HG02981 (cell line): Measurements from ENCODE around the gene A2M.

Experiments
- ATAC-seq: cut with Tn5 transposase; IDR thresholded peaks from one replicate; pipeline ENCODE4 v1.9.1; 2021; ENCODE audit warnings: mild to moderate bottlenecking, moderate library complexity; ENCODE audit not compliant: unreplicated experiment

The A2M gene

GRCh38 chr12:9074484-9075137 lies 41.1 kb downstream of the A2M start:
- ATAC-seq = no peak

GRCh38 chr12:9073076-9073475 lies 42.6 kb downstream of the A2M start:
- no peak for ATAC-seq

GRCh38 chr12:9072481-9073038 lies 43.2 kb downstream of the A2M start:
- ATAC-seq = no peak

GRCh38 chr12:9071969-9072368 lies 43.8 kb downstream of the A2M start:
- no peak for ATAC-seq

GRCh38 chr12:9071518-9071917 lies 44.2 kb downstream of the A2M start:
- ATAC-seq = no peak

GRCh38 chr12:9070351-9070750 lies 45.4 kb downstream of the A2M start:
- no peak for ATAC-seq

- ATAC-seq = no peak
These were observed 47.1 kb downstream of the A2M start for GRCh38 chr12:9068600-9068999.

- ATAC-seq = no peak
These were observed 47.6 kb downstream of the A2M start for GRCh38 chr12:9068086-9068485.

- ATAC-seq = no peak
These were observed 48.8 kb downstream of the A2M start for GRCh38 chr12:9066755-9067423.

GRCh38 chr12:9066183-9066623 lies 49.5 kb downstream of the A2M start:
- no peak for ATAC-seq

- no peak for ATAC-seq
These were observed 50.2 kb downstream of the A2M start for GRCh38 chr12:9065607-9065856.

GRCh38 chr12:9064815-9065606 lies 50.7 kb downstream of the A2M start:
- ATAC-seq = no peak

- ATAC-seq = no peak
These were observed 51.4 kb downstream of the A2M start for GRCh38 chr12:9064201-9064814.

- ATAC-seq = no peak
These were observed 63.1 kb downstream of the A2M start for GRCh38 chr12:9052610-9053009.

GRCh38 chr12:9051158-9051550 lies 64.6 kb downstream of the A2M start:
- ATAC-seq = no peak

GRCh38 chr12:9050521-9051157 lies 65.1 kb downstream of the A2M start:
- ATAC-seq = no peak

GRCh38 chr12:9049520-9050133 lies 66.1 kb downstream of the A2M start:
- no peak for ATAC-seq

- no peak for ATAC-seq
These were observed 66.8 kb downstream of the A2M start for GRCh38 chr12:9048930-9049329.

- ATAC-seq = no peak
These were observed 68.6 kb downstream of the A2M start for GRCh38 chr12:9047105-9047504.

GRCh38 chr12:9043766-9044165 lies 72.0 kb downstream of the A2M start:
- ATAC-seq = no peak

- no peak for ATAC-seq
These were observed 74.4 kb downstream of the A2M start for GRCh38 chr12:9041321-9041720.
